Caco-2 (cell line): Measurements from ENCODE around the gene AGFG2. TPM values are rescaled to one million over a fixed set of nuclear protein-coding genes. Genes with fewer than 3 reads are reported as not detected.

Experiments used
- BruUV-seq: library from RNA; stranded (reverse); fragments of 400-500 nt; replicated peaks from 2 replicates; lab custom pipeline; 2021; lab: Mats Ljungman, UMichigan
- CTCF ChIA-PET: fragments of 300-600 bp; sonication (Branson Sonifier 250); formaldehyde crosslinking; loops from one replicate; lab custom pipeline; 2022; ENCODE audit warnings: antibody characterized with exemption; lab: Charles Lee
- POLR2A ChIA-PET: fragments of 300-600 bp; sonication (Branson Sonifier 250); formaldehyde crosslinking; loops from one replicate; lab custom pipeline; 2022; ENCODE audit warnings: antibody characterized with exemption; lab: Charles Lee
- DNase-seq, 2 experiments: peaks; one replicate each; pipeline versions ENCODE4 v3.0.0 to v3.0.0-alpha.2; 2020 to 2022
- H3K27me3 ChIP-seq: replicated peaks from 2 replicates; pipeline ENCODE4 v1.6.0; 2011; ENCODE audit warnings: low read length; ENCODE audit not compliant: control insufficient read depth, insufficient read depth
- H3K36me3 ChIP-seq: 2 replicates; pipeline ENCODE4 v1.5.1; 2011; ENCODE audit warnings: low read length; ENCODE audit not compliant: control insufficient read depth, insufficient read depth
- H3K4me1 ChIP-seq: fragments of 250-450 bp; sonication (Bioruptor Pico); 2 replicates; pipeline ENCODE4 v1.5.1; 2020; ENCODE audit warnings: mild to moderate bottlenecking
- H3K4me3 ChIP-seq: 2 replicates; pipeline ENCODE4 v1.5.1; 2011; ENCODE audit warnings: low read depth, mild to moderate bottlenecking, control low read depth, low read length
- H3K9me3 ChIP-seq: fragments of 250-450 bp; sonication (Bioruptor Pico); 2 replicates; pipeline ENCODE4 v1.5.1; 2020; ENCODE audit warnings: mild to moderate bottlenecking, moderate library complexity
- H3K27ac Mint-ChIP-seq: one replicate; pipeline ENCODE4 v1.8.0; 2022; ENCODE audit warnings: mixed read lengths; ENCODE audit not compliant: unreplicated experiment
- H3K27me3 Mint-ChIP-seq: one replicate; pipeline ENCODE4 v1.8.0; 2022; ENCODE audit warnings: mixed read lengths; ENCODE audit not compliant: insufficient read depth, unreplicated experiment
- H3K36me3 Mint-ChIP-seq: one replicate; pipeline ENCODE4 v1.8.0; 2022; ENCODE audit warnings: mild to moderate bottlenecking, mixed read lengths; ENCODE audit not compliant: insufficient read depth, unreplicated experiment
- H3K4me1 Mint-ChIP-seq: one replicate; pipeline ENCODE4 v1.8.0; 2022; ENCODE audit warnings: low read depth, mixed read lengths; ENCODE audit not compliant: unreplicated experiment
- H3K4me3 Mint-ChIP-seq: one replicate; pipeline ENCODE4 v1.8.0; 2022; ENCODE audit warnings: mild to moderate bottlenecking, moderate library complexity, mixed read lengths; ENCODE audit not compliant: unreplicated experiment
- H3K9me3 Mint-ChIP-seq: one replicate; pipeline ENCODE4 v1.8.0; 2022; ENCODE audit warnings: mixed read lengths; ENCODE audit not compliant: unreplicated experiment
- CTCF ChIP-seq, 2 experiments: fragments of 200-600 bp in 1 of 2; IDR thresholded peaks; 1 replicate in 1 of 2; 2 replicates in 1 of 2; pipeline versions ENCODE4 v1.5.1 to v1.8.0; 2011 to 2022; ENCODE audit warnings: antibody characterized with exemption in 1 of 2, control low read depth in 1 of 2, inconsistent platforms in 1 of 2, low read depth in 1 of 2, low read length in 1 of 2, mild to moderate bottlenecking in 1 of 2, moderate library complexity in 1 of 2; ENCODE audit not compliant: insufficient read depth in 1 of 2, severe bottlenecking in 1 of 2, unreplicated experiment in 1 of 2
- intact Hi-C: fragments of 100-400 bp; cut with micrococcal nuclease; formaldehyde crosslinking; loops from one replicate; pipeline ENCODE4 v1.10.0; 2022; ENCODE audit not compliant: unreplicated experiment
- total RNA-seq: library from RNA; stranded (reverse); gene quantifications from 2 replicates; pipeline ENCODE4 v1.2.3, GENCODE V29; 2022

The AGFG2 gene
- total RNA-seq, 1 experiment from 2014 or later = 60.7 TPM

DNA sequence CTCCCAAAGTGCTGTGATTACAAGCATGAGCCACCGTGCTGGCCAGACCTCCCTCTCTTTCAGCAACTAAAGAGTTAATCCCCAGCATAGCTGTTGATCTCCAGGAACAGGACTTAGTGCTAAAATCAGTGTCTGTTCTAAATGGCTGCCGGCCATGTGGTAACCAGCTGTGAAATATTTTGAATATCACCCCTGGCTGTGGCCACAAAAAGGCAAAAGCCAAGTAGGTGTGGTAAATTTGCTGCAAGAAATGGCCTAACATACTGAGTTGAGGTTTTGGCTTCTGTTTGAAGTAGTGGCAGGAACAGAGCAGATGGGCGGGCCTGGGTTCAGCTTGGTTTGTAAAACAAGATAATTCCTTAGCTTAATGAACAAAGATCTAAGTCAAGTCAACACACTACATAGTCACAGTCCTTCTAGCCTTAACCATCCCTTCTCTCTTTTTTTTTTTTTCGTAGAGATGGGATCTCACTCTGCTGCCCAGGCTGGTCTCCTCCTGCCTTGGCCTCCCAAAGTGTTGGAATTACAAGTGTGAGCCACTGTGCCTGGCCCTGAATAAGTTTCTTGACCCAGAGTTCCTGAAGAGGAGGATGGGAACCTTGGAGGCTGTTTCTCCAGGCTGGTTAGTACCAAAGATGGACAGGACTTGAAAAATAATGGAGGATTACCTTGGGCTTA, 22.7 kb upstream of the AGFG2 start:
- intact Hi-C loops = no loop called here
- Mint-ChIP-seq H3K36me3 (no peaks in the 10 kb centered on the region), H3K27ac (peak overlapping the region; percentile 22), H3K27me3 (no peaks in the 10 kb centered on the region), H3K4me3 (no peak overlapping the region), H3K9me3 (no peaks in the 10 kb centered on the region), H3K4me1 (no peaks in the 10 kb centered on the region)
- Histone ChIP-seq H3K4me3 (no peak overlapping the region), H3K27me3 (no peaks in the 10 kb centered on the region), H3K36me3 (no peaks in the 10 kb centered on the region), H3K9me3 (no peaks in the 10 kb centered on the region), H3K4me1 (peaks cover 6% of the 10 kb centered on the region)
- TF ChIP-seq CTCF (IDR thresholded peaks at IDR 0.05; ENCODE audit: insufficient read depth in 1 of 2, low read depth in 1 of 2, low read length in 1 of 2, severe bottlenecking in 1 of 2, unreplicated experiment in 1 of 2) = no peak
- ChIA-PET CTCF (no interaction called here), POLR2A (no interaction called here)
- no TSS peak for BruUV-seq
- DNase-seq = peak in 1 of 2 experiments; percentile 19

DNA sequence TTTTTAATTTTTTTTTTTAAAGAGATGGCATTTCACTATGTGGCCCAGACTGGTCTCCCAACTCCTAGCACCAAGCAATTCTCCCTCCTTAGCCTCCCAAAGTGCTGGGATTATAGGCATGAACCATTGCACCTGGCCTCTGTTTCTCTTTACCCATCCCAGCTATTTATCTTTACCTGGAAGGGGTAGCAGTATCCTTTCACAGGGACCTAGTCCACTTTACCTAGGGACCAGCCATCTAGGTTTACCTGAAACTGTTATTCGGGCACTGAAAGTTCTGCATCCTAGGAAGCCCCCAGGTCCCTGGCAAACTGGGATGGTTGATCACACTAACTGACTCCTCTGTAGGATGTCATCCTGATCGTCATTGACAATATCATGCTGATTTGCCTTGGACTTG, 21.7 kb upstream of the AGFG2 start:
- ChIA-PET POLR2A (no interaction called here), CTCF (no interaction called here)
- Histone ChIP-seq H3K36me3 (no peaks in the 10 kb centered on the region), H3K27me3 (no peaks in the 10 kb centered on the region), H3K4me3 (no peak overlapping the region), H3K4me1 (peaks cover 6% of the 10 kb centered on the region), H3K9me3 (no peaks in the 10 kb centered on the region)
- Mint-ChIP-seq H3K36me3 (no peaks in the 10 kb centered on the region), H3K4me1 (no peaks in the 10 kb centered on the region), H3K27ac (no peak overlapping the region), H3K27me3 (no peaks in the 10 kb centered on the region), H3K9me3 (no peaks in the 10 kb centered on the region), H3K4me3 (no peak overlapping the region)
- BruUV-seq = no TSS peak
- TF ChIP-seq CTCF (IDR thresholded peaks at IDR 0.05; ENCODE audit: insufficient read depth in 1 of 2, low read depth in 1 of 2, low read length in 1 of 2, severe bottlenecking in 1 of 2, unreplicated experiment in 1 of 2) = no peak
- DNase-seq = no peak
- intact Hi-C loops = no loop called here

- Histone ChIP-seq H3K27me3 (no peaks in the 10 kb centered on the region), H3K4me1 (peaks cover 6% of the 10 kb centered on the region), H3K36me3 (no peaks in the 10 kb centered on the region), H3K4me3 (no peak overlapping the region), H3K9me3 (no peaks in the 10 kb centered on the region)
- H3K27me3 Mint-ChIP-seq = no peaks in the 10 kb centered on the region
- ChIA-PET CTCF (interaction anchor here (0.6 kb wide), 2 partner anchors 20 to 83 kb away, joined by 3 to 4 read pairs; partner anchors contain the start of gene PCOLCE), POLR2A (interaction anchor here (0.6 kb wide), 1 partner anchor 20 kb away, joined by 3 read pairs; no protein-coding TSS in a partner anchor)
- no peaks in the 10 kb centered on the region for H3K9me3 Mint-ChIP-seq
- no peak for TF ChIP-seq CTCF (IDR thresholded peaks at IDR 0.05; ENCODE audit: insufficient read depth in 1 of 2, low read depth in 1 of 2, low read length in 1 of 2, severe bottlenecking in 1 of 2, unreplicated experiment in 1 of 2)
- intact Hi-C loops = no loop called here
- no peak overlapping the region for H3K4me3 Mint-ChIP-seq
- no peaks in the 10 kb centered on the region for H3K4me1 Mint-ChIP-seq
- no peak overlapping the region for H3K27ac Mint-ChIP-seq
- no TSS peak for BruUV-seq
- H3K36me3 Mint-ChIP-seq = no peaks in the 10 kb centered on the region
- no peak for DNase-seq
These were observed 19.4 kb upstream of the AGFG2 start for GRCh38 chr7:100519580-100519979.
